Fibroblast of upper back skin (primary cell): ENCODE measurements around the gene ALAD.
A peak's percentile ranks its signal among the peaks of the same experiment; 100 is the strongest.

ENCODE experiments used
- DNase-seq: peaks from one replicate; pipeline ENCODE4 v3.0.0-alpha.2; 2013

The ALAD gene

GRCh38 chr9:113343732-113344231 is 57.3 kb downstream of the ALAD start:
- DNase-seq: peak; percentile 18

- DNase-seq: no peak
Measured at GRCh38 chr9:113341712-113342410, 59.2 kb downstream of the ALAD start.

GRCh38 chr9:113340011-113340699 is 60.9 kb downstream of the ALAD start, which contains the start of gene WDR31:
Gene WDR31, minus strand, starts transcription at chr9:113340275. Its CDS starts 8,253 bp downstream, at chr9:113332022.
- DNase-seq: peak; percentile 85

- no peak for DNase-seq
Measured at GRCh38 chr9:113337714-113338113, 63.4 kb downstream of the ALAD start.
